K562 (cell line): ENCODE measurements around the gene SNX9. TPM values are rescaled to one million over a fixed set of nuclear protein-coding genes. Genes with fewer than 3 reads are reported as not detected.

Experiments
- BACH1 ChIP-seq: fragments of 200-800 bp; sonication (Bioruptor generic); IDR thresholded peaks from 2 replicates; pipeline ENCODE4 v1.6.1; 2016; ENCODE audit warnings: missing genetic modification characterization, missing compliant biosample characterization
- CTBP1 ChIP-seq: fragments of 450-650 bp; IDR thresholded peaks from 2 replicates; pipeline ENCODE4 v1.6.1; 2016; ENCODE audit warnings: borderline replicate concordance
- MCM2 ChIP-seq: fragments of 450-650 bp; IDR thresholded peaks from 2 replicates; pipeline ENCODE4 v1.6.1; 2017; ENCODE audit warnings: low read depth, mild to moderate bottlenecking
- MEIS2 ChIP-seq: fragments of 450-650 bp; IDR thresholded peaks from 2 replicates; pipeline ENCODE4 v1.6.1; 2014; ENCODE audit warnings: mild to moderate bottlenecking; ENCODE audit not compliant: partially characterized antibody
- MTA3 ChIP-seq: fragments of 450-650 bp; formaldehyde crosslinking; IDR thresholded peaks from 2 replicates; pipeline ENCODE4 v1.6.1; 2017; ENCODE audit warnings: mild to moderate bottlenecking, borderline replicate concordance
- SOX6 ChIP-seq: fragments of 450-650 bp; IDR thresholded peaks from 2 replicates; pipeline ENCODE4 v1.6.1; 2014; ENCODE audit warnings: mild to moderate bottlenecking
- TRIM28 ChIP-seq: fragments of 450-650 bp; IDR thresholded peaks from 2 replicates; pipeline ENCODE4 v1.6.1; 2017
- XRCC4 ChIP-seq: IDR thresholded peaks from one replicate; pipeline ENCODE4 v1.6.1; 2011; ENCODE audit not compliant: insufficient read depth, insufficient read length; ENCODE audit errors: extremely low read depth
- ZNF324 ChIP-seq: fragments of 250-450 bp; sonication (Bioruptor Pico); IDR thresholded peaks from 2 replicates; pipeline ENCODE4 v1.4.0; 2020; ENCODE audit warnings: mild to moderate bottlenecking
- polyA plus RNA-seq, 8 experiments: library from polyadenylated mRNA; depleted of rRNA in 4 of 8; stranded (reverse) in 5 of 8; unstranded in 3 of 8; fragments of >200 nt; fragmentation: Nextera tagmentation in 2 of 8; fragmentation: Illumina TruSeq in 1 of 8; extraction: Ambion mirVana in 2 of 8; extraction: Trizol in 1 of 8; gene quantifications; 2 replicates each; pipeline versions ENCODE4 v1.2.1 to v1.2.3, GENCODE V29; 2011 to 2014; ENCODE audit warnings: inconsistent platforms in 1 of 8, missing spikeins in 1 of 8
- total RNA-seq, 7 experiments: library from RNA; depleted of rRNA in 6 of 7; stranded (reverse); fragments of >200 nt in 6 of 7; fragmentation: Illumina TruSeq in 2 of 7; extraction: Trizol in 2 of 7; gene quantifications; 2 replicates each; pipeline versions ENCODE4 v1.2.1 to v1.2.3, GENCODE V29; 2011 to 2021; ENCODE audit warnings: low replicate concordance in 1 of 7
- TF ChIP-seq, protein P1 (sequence below): fragments of 450-650 bp; IDR thresholded peaks from 2 replicates; pipeline ENCODE4 v1.6.1; 2016; ENCODE audit warnings: mild to moderate bottlenecking, moderate library complexity
- TF ChIP-seq, protein P2 (sequence below), 2 experiments: IDR thresholded peaks in 1 of 2; conservative IDR thresholded peaks in 1 of 2; 2 replicates each; pipeline ENCODE4 v1.6.1; 2016; ENCODE audit warnings: low read depth in 2 of 2, mild to moderate bottlenecking in 1 of 2, missing compliant biosample characterization in 1 of 2, missing genetic modification characterization in 1 of 2, moderate library complexity in 1 of 2
- TF ChIP-seq, protein P3 (sequence below), 2 experiments: fragments of 250-450 bp in 1 of 2; fragments of 450-650 bp in 1 of 2; sonication (Bioruptor Pico) in 1 of 2; IDR thresholded peaks; 2 replicates each; pipeline versions ENCODE4 v1.6.1 to v1.8.0; 2016 to 2021; ENCODE audit warnings: mild to moderate bottlenecking in 2 of 2, moderate library complexity in 2 of 2, missing compliant biosample characterization in 1 of 2, missing genetic modification characterization in 1 of 2

SNX9 gene
- total and polyA plus RNA-seq, 9 of the 15 experiments (the other 6 are each of a cell fraction or from before 2014, with no cell fraction given), result 6.0 to 81.7 (median 57.1) TPM

DNA sequence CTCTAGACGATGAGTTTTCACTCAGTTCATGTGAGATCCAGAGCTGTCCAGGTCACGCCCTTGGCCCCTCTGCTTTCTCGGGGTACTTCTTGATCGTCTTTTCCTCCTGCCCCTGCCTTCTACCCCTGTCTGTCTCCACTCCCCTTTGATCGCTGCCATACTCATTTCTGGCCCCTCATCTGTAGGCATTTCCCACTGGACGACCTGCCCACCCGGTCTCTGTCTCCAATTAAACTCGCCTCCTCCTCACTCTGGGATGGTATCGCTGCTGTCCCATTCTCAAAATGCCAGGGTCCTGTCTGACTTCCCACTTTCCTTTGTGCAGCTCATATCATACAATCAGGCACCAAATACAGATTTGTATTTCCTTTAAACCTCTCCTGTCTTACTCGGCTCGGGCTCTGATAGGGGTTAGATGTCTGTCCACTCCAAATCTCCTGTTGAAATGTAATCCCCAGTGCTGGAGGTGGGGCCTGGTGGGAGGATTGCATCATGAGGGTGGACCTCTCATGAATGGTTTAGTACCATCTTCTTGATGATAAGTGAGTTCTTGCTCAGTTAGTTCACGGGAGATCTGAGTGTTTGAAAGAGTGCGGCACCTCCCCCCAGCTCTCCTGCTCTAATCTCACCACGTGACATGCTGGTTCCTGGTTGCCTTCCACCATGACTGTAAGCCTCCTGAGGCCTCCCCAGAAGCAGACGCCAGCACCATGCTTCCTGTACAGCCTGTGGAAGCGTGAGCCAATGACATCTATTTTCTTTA lies 155.2 kb downstream of the SNX9 start (continued):
- TF ChIP-seq, protein P1, sequence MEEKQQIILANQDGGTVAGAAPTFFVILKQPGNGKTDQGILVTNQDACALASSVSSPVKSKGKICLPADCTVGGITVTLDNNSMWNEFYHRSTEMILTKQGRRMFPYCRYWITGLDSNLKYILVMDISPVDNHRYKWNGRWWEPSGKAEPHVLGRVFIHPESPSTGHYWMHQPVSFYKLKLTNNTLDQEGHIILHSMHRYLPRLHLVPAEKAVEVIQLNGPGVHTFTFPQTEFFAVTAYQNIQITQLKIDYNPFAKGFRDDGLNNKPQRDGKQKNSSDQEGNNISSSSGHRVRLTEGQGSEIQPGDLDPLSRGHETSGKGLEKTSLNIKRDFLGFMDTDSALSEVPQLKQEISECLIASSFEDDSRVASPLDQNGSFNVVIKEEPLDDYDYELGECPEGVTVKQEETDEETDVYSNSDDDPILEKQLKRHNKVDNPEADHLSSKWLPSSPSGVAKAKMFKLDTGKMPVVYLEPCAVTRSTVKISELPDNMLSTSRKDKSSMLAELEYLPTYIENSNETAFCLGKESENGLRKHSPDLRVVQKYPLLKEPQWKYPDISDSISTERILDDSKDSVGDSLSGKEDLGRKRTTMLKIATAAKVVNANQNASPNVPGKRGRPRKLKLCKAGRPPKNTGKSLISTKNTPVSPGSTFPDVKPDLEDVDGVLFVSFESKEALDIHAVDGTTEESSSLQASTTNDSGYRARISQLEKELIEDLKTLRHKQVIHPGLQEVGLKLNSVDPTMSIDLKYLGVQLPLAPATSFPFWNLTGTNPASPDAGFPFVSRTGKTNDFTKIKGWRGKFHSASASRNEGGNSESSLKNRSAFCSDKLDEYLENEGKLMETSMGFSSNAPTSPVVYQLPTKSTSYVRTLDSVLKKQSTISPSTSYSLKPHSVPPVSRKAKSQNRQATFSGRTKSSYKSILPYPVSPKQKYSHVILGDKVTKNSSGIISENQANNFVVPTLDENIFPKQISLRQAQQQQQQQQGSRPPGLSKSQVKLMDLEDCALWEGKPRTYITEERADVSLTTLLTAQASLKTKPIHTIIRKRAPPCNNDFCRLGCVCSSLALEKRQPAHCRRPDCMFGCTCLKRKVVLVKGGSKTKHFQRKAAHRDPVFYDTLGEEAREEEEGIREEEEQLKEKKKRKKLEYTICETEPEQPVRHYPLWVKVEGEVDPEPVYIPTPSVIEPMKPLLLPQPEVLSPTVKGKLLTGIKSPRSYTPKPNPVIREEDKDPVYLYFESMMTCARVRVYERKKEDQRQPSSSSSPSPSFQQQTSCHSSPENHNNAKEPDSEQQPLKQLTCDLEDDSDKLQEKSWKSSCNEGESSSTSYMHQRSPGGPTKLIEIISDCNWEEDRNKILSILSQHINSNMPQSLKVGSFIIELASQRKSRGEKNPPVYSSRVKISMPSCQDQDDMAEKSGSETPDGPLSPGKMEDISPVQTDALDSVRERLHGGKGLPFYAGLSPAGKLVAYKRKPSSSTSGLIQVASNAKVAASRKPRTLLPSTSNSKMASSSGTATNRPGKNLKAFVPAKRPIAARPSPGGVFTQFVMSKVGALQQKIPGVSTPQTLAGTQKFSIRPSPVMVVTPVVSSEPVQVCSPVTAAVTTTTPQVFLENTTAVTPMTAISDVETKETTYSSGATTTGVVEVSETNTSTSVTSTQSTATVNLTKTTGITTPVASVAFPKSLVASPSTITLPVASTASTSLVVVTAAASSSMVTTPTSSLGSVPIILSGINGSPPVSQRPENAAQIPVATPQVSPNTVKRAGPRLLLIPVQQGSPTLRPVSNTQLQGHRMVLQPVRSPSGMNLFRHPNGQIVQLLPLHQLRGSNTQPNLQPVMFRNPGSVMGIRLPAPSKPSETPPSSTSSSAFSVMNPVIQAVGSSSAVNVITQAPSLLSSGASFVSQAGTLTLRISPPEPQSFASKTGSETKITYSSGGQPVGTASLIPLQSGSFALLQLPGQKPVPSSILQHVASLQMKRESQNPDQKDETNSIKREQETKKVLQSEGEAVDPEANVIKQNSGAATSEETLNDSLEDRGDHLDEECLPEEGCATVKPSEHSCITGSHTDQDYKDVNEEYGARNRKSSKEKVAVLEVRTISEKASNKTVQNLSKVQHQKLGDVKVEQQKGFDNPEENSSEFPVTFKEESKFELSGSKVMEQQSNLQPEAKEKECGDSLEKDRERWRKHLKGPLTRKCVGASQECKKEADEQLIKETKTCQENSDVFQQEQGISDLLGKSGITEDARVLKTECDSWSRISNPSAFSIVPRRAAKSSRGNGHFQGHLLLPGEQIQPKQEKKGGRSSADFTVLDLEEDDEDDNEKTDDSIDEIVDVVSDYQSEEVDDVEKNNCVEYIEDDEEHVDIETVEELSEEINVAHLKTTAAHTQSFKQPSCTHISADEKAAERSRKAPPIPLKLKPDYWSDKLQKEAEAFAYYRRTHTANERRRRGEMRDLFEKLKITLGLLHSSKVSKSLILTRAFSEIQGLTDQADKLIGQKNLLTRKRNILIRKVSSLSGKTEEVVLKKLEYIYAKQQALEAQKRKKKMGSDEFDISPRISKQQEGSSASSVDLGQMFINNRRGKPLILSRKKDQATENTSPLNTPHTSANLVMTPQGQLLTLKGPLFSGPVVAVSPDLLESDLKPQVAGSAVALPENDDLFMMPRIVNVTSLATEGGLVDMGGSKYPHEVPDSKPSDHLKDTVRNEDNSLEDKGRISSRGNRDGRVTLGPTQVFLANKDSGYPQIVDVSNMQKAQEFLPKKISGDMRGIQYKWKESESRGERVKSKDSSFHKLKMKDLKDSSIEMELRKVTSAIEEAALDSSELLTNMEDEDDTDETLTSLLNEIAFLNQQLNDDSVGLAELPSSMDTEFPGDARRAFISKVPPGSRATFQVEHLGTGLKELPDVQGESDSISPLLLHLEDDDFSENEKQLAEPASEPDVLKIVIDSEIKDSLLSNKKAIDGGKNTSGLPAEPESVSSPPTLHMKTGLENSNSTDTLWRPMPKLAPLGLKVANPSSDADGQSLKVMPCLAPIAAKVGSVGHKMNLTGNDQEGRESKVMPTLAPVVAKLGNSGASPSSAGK, result peak; percentile 71; the same call in 1 of the 2 replicates
- TF ChIP-seq CTBP1 (peak; percentile 69; the same call in 1 of the 2 replicates), TRIM28 (peak; percentile 96), MCM2 (no peak), ZNF324 (CRISPR knock-in tag) (no peak), MEIS2 (peak; percentile 64), SOX6 (peak; percentile 74), BACH1 (peak; percentile 37; the same call in 1 of the 2 replicates), XRCC4 (no peak), MTA3 (peak; percentile 76; the same call in 1 of the 2 replicates)
- TF ChIP-seq, protein P2, sequence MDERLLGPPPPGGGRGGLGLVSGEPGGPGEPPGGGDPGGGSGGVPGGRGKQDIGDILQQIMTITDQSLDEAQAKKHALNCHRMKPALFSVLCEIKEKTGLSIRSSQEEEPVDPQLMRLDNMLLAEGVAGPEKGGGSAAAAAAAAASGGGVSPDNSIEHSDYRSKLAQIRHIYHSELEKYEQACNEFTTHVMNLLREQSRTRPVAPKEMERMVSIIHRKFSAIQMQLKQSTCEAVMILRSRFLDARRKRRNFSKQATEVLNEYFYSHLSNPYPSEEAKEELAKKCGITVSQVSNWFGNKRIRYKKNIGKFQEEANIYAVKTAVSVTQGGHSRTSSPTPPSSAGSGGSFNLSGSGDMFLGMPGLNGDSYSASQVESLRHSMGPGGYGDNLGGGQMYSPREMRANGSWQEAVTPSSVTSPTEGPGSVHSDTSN (CRISPR knock-in tag; IDR thresholded peaks at IDR 0.05; ENCODE audit: low read depth), result no peak
- TF ChIP-seq, protein P2 (tag; conservative IDR thresholded peaks at IDR 0.05; ENCODE audit: low read depth), result 0 out of 2 replicates have a peak, but pooled peaks have one; percentile 9
- TF ChIP-seq, protein P3, sequence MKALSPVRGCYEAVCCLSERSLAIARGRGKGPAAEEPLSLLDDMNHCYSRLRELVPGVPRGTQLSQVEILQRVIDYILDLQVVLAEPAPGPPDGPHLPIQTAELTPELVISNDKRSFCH (CRISPR knock-in tag; IDR thresholded peaks at IDR 0.05), result no peak
- TF ChIP-seq, protein P3 (tag; IDR thresholded peaks at IDR 0.05), result no peak
